Measurements from ENCODE around the gene ZNF609. TPM values are rescaled to one million over a fixed set of nuclear protein-coding genes. Genes with fewer than 3 reads are reported as not detected.

The ZNF609 gene
- total RNA-seq, 1 donor from 2014 or later, result 16.0 TPM

GRCh38 chr15:64503640-64504039 is 43.3 kb downstream of the ZNF609 start:
- H3K27me3 ChIP-seq, result no peaks in the 10 kb centered on the region
- H3K27ac ChIP-seq, result no peak overlapping the region
- DNase-seq (ENCODE audit: low spot score in 2 of 2), result no peak
- H3K36me3 ChIP-seq, result peaks cover 13 to 29% of the 10 kb centered on the region in 2 donors
- intact Hi-C loops (cut with DNase I), result no loop called here
- TF ChIP-seq CTCF (IDR thresholded peaks at IDR 0.05), result no peak
- no peaks in the 10 kb centered on the region for H3K9me3 ChIP-seq
- H3K4me1 ChIP-seq, result peaks cover 10 to 14% of the 10 kb centered on the region in 2 donors
- no peak overlapping the region for H3K4me3 ChIP-seq

- peak overlapping the region in 1 of 2 donors; percentile 18 for H3K27ac ChIP-seq
- H3K9me3 ChIP-seq, result no peaks in the 10 kb centered on the region
- peaks cover 2 to 7% of the 10 kb centered on the region in 2 donors for H3K36me3 ChIP-seq
- intact Hi-C loops (cut with DNase I), result no loop called here
- no peak overlapping the region for H3K4me3 ChIP-seq
- DNase-seq (ENCODE audit: low spot score in 2 of 2), result peak; percentile 10 to 75
- H3K27me3 ChIP-seq, result no peaks in the 10 kb centered on the region
- TF ChIP-seq CTCF (IDR thresholded peaks at IDR 0.05), result no peak
- H3K4me1 ChIP-seq, result peaks cover 10 to 14% of the 10 kb centered on the region in 2 donors
These were observed 47.0 kb downstream of the ZNF609 start for GRCh38 chr15:64507293-64507802.

GRCh38 chr15:64507845-64508244 is 47.5 kb downstream of the ZNF609 start:
- Histone ChIP-seq H3K27me3 (no peaks in the 10 kb centered on the region), H3K9me3 (no peaks in the 10 kb centered on the region), H3K4me1 (peaks cover 7 to 14% of the 10 kb centered on the region in 2 donors)

GRCh38 chr15:64513823-64514222 is 53.4 kb downstream of the ZNF609 start:
- Histone ChIP-seq H3K4me1 (no peaks in the 10 kb centered on the region), H3K9me3 (no peaks in the 10 kb centered on the region), H3K36me3 (no peaks in the 10 kb centered on the region), H3K4me3 (no peak overlapping the region), H3K27ac (no peak overlapping the region), H3K27me3 (no peaks in the 10 kb centered on the region)
- no peak for DNase-seq (ENCODE audit: low spot score in 2 of 2)
- intact Hi-C loops (cut with DNase I), result no loop called here
- no peak for TF ChIP-seq CTCF (IDR thresholded peaks at IDR 0.05)

More at GRCh38 chr15:64507845-64508244, 47.5 kb downstream of the ZNF609 start:
- no peak for DNase-seq (ENCODE audit: low spot score in 2 of 2)
- Histone ChIP-seq H3K4me3 (no peak overlapping the region), H3K27ac (peak overlapping the region in 1 of 2 donors; percentile 18), H3K36me3 (peaks cover 2 to 7% of the 10 kb centered on the region in 2 donors)
- TF ChIP-seq CTCF (IDR thresholded peaks at IDR 0.05), result no peak
- intact Hi-C loops (cut with DNase I), result no loop called here

GRCh38 chr15:64515196-64515595 is 54.8 kb downstream of the ZNF609 start:
- no peak for DNase-seq (ENCODE audit: low spot score in 2 of 2)
- Histone ChIP-seq H3K27me3 (no peaks in the 10 kb centered on the region), H3K36me3 (no peaks in the 10 kb centered on the region), H3K4me3 (no peak overlapping the region), H3K27ac (no peak overlapping the region), H3K9me3 (no peaks in the 10 kb centered on the region), H3K4me1 (no peaks in the 10 kb centered on the region)
- intact Hi-C loops (cut with DNase I), result no loop called here
- no peak for TF ChIP-seq CTCF (IDR thresholded peaks at IDR 0.05)

- no peak for TF ChIP-seq CTCF (IDR thresholded peaks at IDR 0.05)
- intact Hi-C loops (cut with DNase I), result no loop called here
These were observed 55.4 kb downstream of the ZNF609 start for GRCh38 chr15:64515825-64516224.

More at GRCh38 chr15:64515825-64516224, 55.4 kb downstream of the ZNF609 start:
- no peaks in the 10 kb centered on the region for H3K4me1 ChIP-seq
- no peaks in the 10 kb centered on the region for H3K36me3 ChIP-seq
- no peak overlapping the region for H3K27ac ChIP-seq
- H3K4me3 ChIP-seq, result no peak overlapping the region
- DNase-seq (ENCODE audit: low spot score in 2 of 2), result no peak
- H3K9me3 ChIP-seq, result no peaks in the 10 kb centered on the region
- no peaks in the 10 kb centered on the region for H3K27me3 ChIP-seq

All from ascending aorta (tissue), 2 donors.